ENCODE results near the gene CALCR.

GRCh38 chr7:93538061-93538460 lies 36.5 kb downstream of the CALCR start:
- no peak for TF ChIP-seq CTCF (conservative IDR thresholded peaks at IDR 0.05)
- TF ChIP-seq ZFX (IDR thresholded peaks at IDR 0.05): no peak

Measured in C4-2B (cell line).